Measurements from ENCODE around the gene STAB2.

Gene STAB2

DNA sequence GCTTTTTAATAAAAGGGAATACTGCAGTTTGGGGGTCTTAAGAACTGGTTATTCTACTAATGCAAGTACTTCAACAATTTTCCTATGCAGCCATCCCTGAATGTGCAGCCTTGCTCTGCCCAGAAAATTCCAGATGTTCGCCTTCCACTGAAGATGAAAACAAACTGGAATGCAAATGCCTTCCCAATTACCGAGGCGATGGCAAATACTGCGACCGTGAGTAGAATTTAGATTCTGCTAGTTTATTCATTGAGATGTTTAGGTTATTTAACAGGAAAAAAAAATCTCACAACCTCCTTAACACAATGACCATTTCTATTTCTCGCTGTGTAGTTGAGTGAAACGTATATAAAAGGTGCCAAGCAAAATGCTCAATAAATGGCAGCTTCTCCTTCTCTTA is 49.9 kb downstream of the STAB2 start:
- no peak for TF ChIP-seq FOXP2 (optimal IDR thresholded peaks at IDR 0.05; ENCODE audit: borderline replicate concordance, extremely low read depth, extremely low read length, insufficient read depth)
- TF ChIP-seq SIN3A (IDR thresholded peaks at IDR 0.05; ENCODE audit: borderline replicate concordance, insufficient read depth, low read length): no peak
- TF ChIP-seq POLR2AphosphoS5 (IDR thresholded peaks at IDR 0.05; ENCODE audit: low read depth, low read length): no peak
- TF ChIP-seq, protein P1, sequence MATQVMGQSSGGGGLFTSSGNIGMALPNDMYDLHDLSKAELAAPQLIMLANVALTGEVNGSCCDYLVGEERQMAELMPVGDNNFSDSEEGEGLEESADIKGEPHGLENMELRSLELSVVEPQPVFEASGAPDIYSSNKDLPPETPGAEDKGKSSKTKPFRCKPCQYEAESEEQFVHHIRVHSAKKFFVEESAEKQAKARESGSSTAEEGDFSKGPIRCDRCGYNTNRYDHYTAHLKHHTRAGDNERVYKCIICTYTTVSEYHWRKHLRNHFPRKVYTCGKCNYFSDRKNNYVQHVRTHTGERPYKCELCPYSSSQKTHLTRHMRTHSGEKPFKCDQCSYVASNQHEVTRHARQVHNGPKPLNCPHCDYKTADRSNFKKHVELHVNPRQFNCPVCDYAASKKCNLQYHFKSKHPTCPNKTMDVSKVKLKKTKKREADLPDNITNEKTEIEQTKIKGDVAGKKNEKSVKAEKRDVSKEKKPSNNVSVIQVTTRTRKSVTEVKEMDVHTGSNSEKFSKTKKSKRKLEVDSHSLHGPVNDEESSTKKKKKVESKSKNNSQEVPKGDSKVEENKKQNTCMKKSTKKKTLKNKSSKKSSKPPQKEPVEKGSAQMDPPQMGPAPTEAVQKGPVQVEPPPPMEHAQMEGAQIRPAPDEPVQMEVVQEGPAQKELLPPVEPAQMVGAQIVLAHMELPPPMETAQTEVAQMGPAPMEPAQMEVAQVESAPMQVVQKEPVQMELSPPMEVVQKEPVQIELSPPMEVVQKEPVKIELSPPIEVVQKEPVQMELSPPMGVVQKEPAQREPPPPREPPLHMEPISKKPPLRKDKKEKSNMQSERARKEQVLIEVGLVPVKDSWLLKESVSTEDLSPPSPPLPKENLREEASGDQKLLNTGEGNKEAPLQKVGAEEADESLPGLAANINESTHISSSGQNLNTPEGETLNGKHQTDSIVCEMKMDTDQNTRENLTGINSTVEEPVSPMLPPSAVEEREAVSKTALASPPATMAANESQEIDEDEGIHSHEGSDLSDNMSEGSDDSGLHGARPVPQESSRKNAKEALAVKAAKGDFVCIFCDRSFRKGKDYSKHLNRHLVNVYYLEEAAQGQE (IDR thresholded peaks at IDR 0.05; ENCODE audit: insufficient read depth in 1 of 2, low read depth in 2 of 2, low read length in 2 of 2): no peak
- TF ChIP-seq TAF1 (IDR thresholded peaks at IDR 0.05; ENCODE audit: borderline replicate concordance, insufficient read depth, low read length): no peak

DNA sequence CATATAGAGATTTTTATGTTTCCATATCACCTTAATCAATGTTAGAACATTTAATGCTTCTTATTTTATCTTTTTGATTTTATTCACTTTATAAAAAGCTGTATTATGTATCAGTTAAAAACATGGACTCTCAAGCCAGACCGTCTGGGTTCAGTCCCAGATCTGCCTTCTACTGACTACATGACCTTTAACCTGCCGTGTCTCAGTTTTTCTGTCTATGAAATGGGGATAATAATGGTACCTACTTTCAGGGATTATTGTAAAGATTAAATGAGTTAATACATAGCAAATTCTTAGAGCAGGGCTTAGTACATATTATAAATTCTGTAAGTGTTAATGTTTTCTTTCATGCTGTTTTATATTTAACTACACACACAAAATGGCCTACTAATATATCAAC is 50.4 kb downstream of the STAB2 start:
- TF ChIP-seq TAF1 (IDR thresholded peaks at IDR 0.05; ENCODE audit: borderline replicate concordance, insufficient read depth, low read length): no peak

DNA sequence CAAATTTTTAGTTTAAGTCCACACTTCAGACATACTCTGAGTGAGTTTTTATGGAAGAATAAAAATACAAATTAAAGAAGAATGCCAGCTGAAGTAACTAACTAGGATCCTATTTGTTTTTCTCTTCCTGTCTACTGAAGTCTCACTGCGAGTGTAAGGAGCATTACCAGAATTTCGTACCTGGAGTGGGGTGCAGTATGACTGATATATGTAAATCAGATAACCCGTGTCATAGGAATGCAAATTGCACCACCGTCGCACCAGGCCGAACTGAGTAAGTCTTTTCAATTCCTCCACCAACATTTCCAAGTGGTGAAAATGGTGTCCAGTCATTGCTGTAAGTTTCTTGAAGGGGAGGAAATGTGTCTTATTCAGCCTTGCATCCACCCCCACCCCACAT is 52.9 kb downstream of the STAB2 start:
- TF ChIP-seq TAF1 (IDR thresholded peaks at IDR 0.05; ENCODE audit: borderline replicate concordance, insufficient read depth, low read length) (no peak), POLR2AphosphoS5 (IDR thresholded peaks at IDR 0.05; ENCODE audit: low read depth, low read length) (no peak), FOXP2 (optimal IDR thresholded peaks at IDR 0.05; ENCODE audit: borderline replicate concordance, extremely low read depth, extremely low read length, insufficient read depth) (no peak), SIN3A (IDR thresholded peaks at IDR 0.05; ENCODE audit: borderline replicate concordance, insufficient read depth, low read length) (no peak)
- TF ChIP-seq, protein P1 (IDR thresholded peaks at IDR 0.05; ENCODE audit: insufficient read depth in 1 of 2, low read depth in 2 of 2, low read length in 2 of 2): no peak

DNA sequence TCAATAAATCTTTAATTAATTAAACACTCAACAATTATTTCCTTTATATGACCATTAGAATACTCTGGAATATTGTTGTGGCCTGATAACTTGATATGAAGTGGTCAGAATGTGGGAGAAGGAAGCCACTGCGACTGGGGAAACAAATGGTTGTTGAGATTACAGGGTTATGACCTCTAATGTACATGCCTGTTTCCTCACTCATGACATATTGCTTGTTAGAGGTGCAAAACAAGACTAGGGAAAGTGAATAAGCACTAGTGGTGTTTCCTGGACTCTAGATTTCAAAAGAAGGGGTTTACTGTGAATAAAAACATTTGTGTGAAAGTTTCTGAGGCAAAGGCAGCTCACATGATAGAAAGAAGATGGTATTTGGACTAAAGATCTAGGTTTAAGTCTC is 53.3 kb downstream of the STAB2 start:
- no peak for TF ChIP-seq SIN3A (IDR thresholded peaks at IDR 0.05; ENCODE audit: borderline replicate concordance, insufficient read depth, low read length)
- no peak for TF ChIP-seq TAF1 (IDR thresholded peaks at IDR 0.05; ENCODE audit: borderline replicate concordance, insufficient read depth, low read length)
- no peak for TF ChIP-seq POLR2AphosphoS5 (IDR thresholded peaks at IDR 0.05; ENCODE audit: low read depth, low read length)
- TF ChIP-seq, protein P1 (IDR thresholded peaks at IDR 0.05; ENCODE audit: insufficient read depth in 1 of 2, low read depth in 2 of 2, low read length in 2 of 2): no peak
- no peak for TF ChIP-seq FOXP2 (optimal IDR thresholded peaks at IDR 0.05; ENCODE audit: borderline replicate concordance, extremely low read depth, extremely low read length, insufficient read depth)

DNA sequence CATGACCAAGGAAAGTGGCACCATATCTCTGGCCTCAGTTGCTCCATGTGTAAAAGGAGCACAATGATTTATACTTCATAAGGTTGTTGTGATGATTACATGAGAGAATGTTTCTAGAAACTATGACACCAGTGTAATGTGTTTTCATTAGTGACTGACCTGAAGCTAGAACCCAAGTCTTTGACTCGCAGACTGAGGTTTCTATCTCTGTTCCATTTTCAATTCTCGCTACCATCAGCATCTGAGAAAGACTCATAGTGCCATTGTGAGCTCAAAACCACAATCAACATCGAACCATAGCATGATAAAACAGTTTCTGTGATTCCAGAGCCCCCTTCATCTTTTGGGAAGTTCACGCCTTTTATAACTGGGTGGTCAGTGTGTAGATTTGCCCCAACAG is 53.8 kb downstream of the STAB2 start:
- TF ChIP-seq POLR2AphosphoS5 (IDR thresholded peaks at IDR 0.05; ENCODE audit: low read depth, low read length): no peak
- TF ChIP-seq SIN3A (IDR thresholded peaks at IDR 0.05; ENCODE audit: borderline replicate concordance, insufficient read depth, low read length): no peak
- no peak for TF ChIP-seq TAF1 (IDR thresholded peaks at IDR 0.05; ENCODE audit: borderline replicate concordance, insufficient read depth, low read length)
- TF ChIP-seq FOXP2 (optimal IDR thresholded peaks at IDR 0.05; ENCODE audit: borderline replicate concordance, extremely low read depth, extremely low read length, insufficient read depth): no peak
- TF ChIP-seq, protein P1 (IDR thresholded peaks at IDR 0.05; ENCODE audit: insufficient read depth in 1 of 2, low read depth in 2 of 2, low read length in 2 of 2): no peak
